DMS153 treated with DMSO at 0.1 percent for 48 hours (cell line): ENCODE measurements around the gene GRAP2.
"Not testable (repeated sequence)": the region's sequence is repeated elsewhere in the genome, so short reads cannot be mapped to it uniquely, and the experiment has no call there.

Source experiments
- DNase-seq: peaks from one replicate; lab custom pipeline; 2025; ENCODE audit not compliant: unreplicated experiment; lab: John Stamatoyannopoulos, UW

Gene GRAP2

DNA sequence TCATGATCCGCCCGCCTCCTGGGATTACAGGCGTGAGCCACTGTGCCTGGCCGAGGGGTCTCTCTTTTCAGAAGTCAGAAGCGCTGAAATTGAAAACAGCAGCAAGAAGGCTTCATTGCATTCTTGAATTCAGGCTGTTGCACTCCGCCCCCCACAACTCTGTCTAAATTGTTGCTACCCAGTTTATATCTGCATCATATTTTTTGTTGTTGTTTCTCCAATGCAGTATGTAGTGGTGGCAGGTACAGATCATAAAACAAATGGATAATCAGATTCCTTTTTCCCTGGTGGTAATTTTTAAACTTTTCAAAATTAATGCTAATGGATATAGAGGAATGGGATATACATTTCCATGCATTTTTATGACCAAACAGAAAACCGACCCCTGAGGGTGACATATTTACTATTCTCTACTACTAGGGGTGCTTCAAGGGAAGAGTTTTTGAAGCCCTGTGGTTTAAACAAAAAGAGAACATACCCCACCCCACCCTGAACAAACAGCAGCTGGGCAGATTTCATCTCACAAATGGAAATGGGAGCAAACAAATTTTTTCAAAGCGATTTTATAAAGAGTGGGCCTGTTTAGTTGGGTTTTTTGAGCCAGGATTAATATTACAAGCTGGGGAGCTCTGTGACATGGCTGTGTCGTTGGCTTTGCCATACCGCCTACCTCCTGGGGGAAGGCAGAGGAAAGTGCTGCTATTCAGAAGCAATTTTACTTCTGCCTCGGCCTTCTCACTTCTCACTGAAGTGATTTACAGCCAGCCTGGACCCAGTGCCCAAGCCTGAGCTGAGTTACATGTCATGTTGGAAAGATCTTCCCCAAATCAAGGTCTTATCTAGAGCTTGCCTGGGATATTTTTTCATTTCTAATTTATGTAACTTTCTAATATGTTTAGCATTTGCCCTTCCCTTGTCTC, 43.3 kb downstream of the GRAP2 start:
- DNase-seq, result no peak

DNA sequence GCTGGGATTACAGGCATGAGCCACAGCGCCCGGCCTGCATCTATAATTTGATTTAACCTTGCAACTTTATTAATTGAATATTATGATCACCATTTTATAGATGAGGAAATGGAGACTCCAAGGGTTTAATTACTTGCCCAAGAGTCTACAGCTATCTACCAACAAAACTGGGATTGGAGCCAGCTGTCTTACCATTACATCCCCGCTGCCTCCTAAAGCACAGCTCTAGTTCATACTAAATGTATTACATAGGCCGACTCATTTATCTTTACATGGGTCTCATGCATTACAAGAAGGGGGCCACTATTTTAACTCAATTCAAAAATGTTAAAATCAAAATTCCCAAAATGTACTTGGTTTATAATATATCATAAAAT, 45.2 kb downstream of the GRAP2 start:
- DNase-seq, result no peak

DNA sequence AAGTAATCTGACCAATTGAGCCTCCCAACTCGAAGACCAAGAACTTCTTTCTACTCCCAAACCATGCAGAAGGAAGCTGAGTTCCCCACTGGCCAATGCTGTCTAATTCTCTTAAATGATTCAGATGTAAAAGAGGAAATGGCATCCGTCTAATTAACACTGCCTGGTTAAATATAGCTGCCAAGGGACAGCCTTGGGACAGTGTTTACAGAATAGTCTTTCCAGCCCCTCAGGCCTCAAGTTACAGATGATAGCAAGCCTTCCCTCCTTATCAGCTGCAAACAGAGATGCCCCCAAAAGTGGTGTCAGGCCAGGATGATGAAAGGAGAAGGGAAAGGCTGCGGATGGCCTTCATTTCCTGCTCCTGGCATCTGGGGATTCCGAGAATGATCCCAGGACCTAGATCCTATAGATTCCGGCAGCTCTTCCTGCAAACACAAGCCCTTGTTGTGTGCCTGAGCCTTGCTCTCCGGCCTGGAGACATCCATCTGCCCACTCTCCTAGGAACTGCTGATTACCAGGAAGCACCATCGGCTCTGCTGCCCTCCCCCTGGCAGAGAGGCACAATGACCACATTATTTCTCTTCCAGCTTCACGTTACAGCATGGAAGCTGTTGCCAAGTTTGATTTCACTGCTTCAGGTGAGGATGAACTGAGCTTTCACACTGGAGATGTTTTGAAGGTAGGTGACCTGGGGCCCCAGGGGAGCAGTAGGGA, 45.8 kb downstream of the GRAP2 start:
- DNase-seq, result peak; percentile 75

DNA sequence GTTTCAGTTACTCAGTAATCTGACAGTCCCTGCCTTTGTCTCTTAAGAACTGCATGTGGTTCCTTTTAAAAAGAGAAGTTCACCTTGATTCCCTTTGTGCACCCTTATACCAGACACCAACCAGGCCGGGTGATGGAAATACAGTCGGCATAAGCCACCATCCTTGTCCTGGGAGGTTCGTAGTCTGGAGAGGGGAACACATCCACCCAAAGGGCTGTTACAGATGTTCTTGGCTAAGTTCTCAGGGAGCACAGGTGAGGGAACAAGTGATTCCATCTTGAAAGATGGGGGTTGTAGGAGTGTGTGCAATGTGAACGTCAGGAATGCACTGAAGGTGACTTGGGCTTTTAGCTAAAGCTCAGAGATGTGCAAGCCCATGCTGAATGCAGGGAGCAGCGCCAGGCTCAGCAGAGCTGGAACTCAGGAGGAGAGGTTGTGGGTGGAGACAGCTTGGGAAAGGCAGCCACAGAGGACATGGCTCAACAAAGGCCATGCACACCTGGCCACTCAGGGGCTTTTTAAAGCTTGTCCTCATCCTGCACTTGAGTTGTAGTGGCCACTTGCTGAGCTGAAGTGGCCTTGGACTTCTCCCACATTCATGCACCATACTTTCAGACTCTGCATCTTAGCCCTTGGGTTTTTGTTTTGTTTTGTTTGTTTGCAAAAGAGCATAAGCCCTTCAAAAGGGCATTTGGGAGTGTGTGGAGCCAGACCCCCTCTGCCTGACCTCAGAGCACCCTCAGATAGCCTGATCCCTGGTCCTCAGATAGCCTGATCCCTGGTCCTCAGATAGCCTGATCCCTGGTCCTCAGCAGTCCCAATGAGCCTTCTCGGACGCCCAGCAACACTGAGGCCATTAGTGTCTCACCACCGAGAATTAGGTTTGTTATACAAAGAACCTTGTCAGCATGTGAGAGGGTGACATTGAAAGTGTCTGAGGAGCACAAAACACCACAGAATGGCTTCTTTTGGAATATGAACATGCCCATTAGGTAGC, 46.6 kb downstream of the GRAP2 start:
- peak; percentile 48 for DNase-seq

DNA sequence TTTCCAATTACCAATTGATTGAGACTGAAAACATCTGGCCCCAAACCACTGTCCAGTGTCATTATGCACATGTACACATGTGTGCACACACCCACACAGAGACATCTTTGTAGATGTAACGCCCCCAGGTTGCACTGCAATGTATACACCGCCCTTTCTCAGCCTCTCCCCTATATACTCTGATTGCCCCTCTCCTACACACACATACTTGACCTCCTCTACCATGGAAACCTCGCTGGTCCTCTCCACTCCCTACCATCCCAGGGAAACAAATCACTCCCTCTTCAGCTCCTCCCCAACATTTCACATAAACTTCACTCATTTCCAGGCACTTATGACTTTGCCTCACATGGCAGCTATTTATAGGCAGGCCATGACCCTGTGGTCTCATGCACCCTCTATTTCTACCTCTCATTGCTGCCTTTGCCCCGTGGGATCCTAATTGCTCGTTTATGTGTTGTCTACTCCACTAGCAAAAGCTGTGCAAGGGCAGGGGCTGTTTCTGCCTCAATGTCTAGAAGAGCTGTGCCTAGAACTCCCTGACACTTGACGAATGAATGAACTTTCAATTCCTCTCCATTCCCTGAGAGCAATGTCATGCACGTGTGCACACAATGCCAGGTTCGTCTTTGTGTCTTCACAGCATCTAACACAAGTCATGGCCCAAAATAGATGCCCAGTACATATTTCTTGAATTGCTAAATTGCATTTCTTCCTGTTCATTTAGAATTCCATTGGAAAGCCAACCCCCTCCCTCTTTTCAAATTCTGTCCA, 49.3 kb downstream of the GRAP2 start:
- DNase-seq, result no peak

DNA sequence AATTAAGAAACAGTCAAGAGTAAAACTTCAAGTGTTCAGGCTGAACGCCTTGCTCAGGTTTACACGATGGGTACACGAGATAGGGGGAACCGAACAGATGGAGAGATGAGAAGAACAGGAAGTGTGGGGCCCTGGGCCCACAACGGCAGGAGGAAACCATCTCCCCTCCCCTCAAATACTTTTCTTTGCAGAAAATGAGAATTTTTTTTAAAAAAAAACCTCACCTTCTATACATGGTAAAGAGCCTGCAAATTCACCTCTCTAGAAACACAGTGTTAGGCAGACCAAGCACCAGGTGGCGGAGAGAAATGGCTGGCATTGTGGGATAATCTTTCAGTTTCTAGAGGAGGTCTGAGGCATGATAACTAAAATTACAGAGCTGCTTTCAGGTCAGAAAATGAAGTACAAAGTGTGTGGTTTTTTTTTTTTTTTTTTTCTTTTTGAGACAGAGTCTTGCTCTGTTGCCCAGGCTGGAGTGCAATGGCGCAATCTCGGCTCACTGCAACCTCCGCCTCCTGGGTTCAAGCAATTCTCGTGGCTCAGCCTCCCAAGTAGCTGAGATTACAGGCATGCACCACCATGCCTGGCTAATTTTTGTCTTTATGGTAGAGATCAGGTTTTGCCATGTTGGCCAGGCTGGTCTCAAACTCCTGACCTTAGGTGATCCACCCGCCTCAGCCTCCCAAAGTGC, 50.9 kb downstream of the GRAP2 start:
- not testable (repeated sequence) for DNase-seq

DNA sequence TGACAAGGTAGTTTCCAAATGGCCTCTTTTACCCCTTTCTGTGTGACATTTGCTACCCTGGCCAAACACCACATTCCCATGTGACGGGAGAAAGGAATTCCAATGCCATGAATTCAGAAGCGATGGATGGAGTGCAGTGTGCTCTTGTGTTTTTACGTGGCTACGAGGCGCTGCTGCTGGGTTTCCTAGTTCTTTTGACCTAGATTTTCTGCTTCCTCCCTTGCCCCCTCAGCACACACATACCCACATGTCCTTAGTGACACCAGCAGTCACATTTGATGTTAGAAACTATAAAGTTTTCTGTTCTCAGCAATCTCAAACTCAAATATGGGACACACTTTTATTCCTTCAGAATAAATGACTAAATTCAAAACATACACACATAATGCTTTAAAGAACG, 51.5 kb downstream of the GRAP2 start:
- no peak for DNase-seq

DNA sequence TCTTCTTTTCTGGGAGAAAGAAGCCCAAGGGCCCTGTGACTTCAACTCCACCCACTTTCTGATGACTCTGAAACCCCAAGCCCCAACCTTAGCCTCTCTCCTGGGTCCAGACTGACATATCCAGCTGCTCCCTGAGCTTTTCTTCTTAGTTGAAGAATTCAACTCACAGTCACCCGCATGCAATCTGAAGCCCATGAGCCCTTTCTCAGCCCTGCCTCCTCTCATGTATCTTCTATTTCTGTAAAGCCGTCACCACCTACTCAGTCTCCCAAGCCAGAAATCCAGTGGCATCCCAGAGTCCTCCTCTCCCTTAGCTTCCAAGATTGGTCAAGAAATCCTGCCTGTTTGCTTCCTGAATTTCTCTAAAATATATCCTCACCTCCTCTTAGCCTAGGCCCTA, 52.2 kb downstream of the GRAP2 start:
- no peak for DNase-seq

DNA sequence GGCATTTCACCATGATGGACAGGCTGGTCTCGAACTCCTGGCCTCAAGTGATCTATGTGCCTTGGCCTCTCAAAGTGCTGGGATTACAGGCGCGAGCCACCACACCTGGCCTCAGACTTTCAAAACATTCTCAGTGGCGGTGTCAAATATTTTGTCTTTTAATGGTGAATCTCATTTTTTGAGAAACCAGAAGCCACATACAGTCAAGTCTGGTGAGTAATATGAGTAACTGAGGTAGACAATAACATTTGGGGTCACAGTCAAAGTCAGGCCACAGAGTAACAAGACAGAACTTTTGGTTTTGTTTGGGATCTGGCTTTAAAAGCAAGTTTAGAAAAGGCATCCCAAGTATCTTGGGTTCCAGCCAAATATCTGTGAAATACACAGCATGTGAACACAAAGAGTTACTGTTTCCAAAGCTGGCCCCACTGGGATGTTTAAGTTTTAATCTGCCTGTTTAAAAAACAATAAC, 53.7 kb downstream of the GRAP2 start:
- DNase-seq, result no peak

DNA sequence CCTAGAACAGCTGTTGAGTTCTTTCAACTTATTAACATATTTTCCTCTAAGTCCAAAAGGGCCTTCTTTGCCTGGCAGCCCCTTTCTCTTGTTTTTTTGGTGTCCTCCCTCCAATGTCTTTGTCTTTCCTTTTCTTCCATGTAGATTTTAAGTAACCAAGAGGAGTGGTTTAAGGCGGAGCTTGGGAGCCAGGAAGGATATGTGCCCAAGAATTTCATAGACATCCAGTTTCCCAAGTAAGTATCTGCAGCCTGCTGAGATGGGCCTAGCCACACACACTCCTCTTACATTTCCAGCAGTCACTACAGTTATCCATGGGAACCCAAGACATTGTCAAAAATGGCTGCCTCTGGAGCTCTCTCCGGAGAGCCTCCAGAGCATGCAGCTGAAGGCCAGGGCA, 54.8 kb downstream of the GRAP2 start:
- no peak for DNase-seq

DNA sequence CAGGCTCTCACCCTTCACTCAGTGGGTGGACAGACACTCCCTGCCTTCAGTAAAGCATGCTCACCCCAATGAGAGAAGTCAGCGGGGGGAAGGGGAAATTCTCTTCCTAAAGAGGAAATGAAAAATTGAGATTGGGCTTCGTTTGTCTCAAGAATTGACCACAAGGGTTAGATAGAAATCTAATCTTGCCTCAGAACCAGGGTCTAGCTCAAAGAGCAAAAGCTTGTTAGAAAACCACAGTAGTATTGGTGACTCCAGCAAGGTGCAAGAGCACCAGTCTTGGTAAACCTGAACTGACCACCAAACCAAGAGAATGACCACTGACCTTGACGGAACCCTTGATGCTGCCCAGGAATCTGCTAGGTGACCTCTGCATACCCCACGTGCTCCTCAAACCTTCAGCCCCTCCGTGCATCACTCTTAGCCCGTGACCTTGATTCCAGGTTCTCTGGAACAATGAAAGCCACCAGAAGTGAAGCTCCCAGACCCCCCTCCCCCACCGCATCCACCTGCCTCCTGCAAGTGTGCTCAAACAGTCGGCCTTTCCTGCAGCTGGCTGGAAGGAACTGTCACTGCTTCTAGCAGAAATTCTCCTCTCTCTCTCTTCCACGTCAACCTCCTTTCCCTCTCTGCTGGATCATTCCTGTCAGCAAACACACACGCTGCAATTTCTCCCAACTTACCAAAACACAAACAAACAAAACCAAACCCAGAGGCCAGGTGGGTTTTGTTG, 56.2 kb downstream of the GRAP2 start:
- no peak for DNase-seq

DNA sequence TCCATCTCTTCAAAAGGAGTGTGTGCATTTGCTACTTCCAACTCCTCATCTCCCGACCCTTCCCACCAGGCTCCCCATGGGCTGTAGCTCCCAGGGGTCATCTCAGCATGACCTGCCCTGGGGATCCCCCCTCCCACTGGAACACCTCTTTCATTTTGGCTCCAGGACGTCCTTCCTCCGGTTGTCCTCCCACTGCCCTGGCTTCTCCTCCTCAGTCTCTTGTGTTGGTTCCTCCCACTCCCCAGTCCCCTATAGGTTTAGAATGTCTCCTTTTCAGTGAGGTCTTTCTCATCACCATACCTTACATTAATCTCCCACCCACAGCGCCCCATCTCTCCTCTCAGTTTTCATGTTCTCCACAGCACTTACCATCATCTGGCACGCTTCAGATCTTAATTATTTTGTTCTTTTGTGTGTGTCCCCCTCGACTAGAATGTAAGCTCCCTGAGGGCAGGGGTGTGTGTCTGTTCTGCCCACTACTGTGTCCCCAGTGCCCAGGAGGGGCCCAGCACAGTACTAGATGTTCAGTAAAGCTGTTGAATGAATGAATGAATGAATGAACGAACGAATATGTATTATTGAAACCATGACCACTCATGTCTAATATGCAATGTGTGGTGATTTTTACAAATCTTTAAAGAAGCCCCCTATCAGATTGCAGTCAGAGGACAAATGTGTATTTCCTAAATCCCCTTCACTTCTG, 57.3 kb downstream of the GRAP2 start:
- DNase-seq, result no peak

DNA sequence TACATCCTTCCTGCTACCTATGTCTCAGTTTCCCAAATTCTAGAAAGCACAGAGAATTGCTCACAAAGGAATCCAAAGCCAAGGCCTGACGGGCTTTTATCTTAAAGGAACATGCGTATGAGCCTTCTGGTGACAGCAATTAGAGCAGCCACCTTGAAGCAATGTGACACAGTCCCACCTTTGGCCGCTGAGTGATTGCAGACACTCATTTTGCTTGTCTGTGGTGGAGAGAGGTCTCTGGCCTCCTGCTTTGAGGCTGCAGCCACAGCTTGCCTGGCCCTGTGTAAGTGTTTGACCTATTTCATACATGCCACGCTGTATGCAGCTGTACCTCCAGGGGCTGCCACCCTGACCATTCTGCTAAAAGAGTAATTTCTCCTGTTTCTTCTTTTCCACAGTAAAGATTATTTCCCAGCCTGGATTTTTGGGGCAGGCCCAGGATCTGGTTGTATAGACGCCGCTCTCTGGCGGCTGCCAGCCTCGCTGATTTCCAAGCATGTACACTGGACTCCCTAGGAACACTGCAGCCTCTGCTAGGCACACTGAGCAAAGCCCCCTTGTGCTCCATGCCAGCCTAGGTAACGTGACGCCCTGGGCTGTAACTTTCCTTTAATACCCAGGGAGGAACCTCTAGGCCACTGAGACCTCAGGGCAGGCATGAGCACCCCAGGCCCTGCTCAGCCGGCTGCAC, 58.2 kb downstream of the GRAP2 start:
- no peak for DNase-seq

DNA sequence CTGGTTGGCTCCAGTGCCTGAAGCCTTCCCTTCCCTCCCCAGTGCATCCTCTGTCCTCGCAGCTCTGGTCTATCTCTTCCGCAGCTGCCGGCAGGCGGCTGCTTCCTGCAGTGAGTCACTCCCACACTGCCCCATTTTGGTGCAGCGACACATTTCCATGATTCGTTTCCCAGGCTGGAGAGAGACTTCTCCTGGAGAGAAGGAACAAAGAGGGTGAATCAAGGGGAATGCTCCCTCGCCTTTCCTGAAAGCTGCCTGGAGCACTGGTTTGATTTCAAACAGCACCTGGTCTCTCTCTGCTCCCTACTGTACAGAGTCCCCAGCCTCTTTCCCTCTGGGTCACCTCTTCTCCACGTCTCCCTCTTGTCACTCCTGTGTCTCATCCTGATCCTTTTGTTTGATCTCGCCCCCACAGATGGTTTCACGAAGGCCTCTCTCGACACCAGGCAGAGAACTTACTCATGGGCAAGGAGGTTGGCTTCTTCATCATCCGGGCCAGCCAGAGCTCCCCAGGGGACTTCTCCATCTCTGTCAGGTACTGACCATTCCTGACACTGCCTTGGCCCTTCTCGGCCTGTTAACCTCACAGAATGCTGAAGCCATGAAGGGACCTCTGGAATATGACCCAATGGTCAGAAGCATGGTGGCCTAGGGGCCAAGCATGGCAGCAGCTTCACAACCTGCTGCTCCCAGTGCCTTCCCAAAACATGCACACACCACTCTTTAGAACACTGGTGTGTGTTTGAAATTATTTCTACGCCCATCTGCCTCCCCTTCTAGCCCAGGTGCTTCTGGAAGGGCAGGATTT, 59.0 kb downstream of the GRAP2 start, which contains the start of gene TMA7B:
Gene TMA7B (plus strand): TSS at position 758 of the 808 bp plus-strand sequence. CDS start 3,978 bp downstream, outside the sequence.
- DNase-seq, result no peak

DNA sequence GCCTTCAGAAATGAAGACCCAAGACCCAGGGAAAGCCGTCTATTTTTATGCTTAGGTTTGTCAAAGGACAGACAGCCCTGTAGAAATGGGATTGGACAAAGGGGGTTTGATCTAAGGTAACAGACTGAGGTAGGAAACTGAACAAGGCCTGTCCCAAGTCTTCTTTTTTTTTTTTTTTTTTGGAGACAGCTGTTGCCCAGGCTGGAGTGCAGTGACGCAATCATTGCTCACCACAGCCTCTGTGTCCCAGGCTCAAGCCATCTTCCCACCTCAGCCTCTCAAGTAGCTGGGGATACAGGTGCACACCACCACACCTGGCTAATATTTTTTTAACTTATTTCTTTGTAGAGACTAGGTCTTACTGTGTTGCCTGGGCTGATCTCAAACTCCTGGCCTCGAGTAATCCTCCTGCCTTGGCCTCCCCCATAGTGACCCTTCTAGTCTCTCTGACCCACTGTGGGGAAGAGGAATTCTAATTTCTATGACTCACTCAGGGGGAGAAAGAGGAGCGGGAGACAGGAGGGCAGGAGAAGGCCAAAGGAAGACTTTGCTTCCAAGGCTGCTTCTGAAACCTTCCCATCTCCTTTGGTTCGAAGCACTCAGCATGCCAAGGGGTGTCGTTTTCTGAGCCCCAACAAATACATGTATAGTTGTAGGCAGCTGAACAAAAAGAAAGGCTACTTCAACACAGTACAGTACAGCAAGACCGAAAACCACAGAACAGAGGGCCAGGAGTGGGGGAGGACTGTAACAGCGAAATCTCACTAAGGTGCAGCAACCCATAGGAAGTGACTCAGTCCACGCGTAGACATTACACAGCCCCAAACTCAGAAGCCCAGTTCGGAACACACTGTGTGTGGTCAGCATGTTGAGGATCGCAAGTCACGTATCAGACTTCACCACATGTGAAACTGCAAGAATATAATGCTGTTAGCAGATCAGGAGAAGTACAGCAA, 60.2 kb downstream of the GRAP2 start:
- DNase-seq, result no peak

DNA sequence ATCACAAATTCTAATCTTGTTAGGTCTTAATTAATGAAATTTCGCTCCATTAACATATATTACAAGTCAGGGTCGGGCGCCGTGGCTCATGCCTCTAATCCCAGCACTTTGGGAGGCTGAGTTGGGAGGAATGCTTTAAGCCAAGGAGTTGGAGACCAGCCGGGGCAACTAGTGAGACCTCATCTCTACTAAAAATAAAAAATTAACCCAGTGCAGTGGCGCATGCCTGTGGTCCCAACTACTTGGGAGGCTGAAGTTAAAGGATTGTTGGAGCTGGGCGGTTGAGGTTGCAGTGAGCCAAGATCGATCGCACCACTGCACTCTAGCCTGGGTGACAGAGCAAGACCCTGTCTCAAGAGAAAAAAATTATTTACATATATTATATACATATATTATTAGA, 61.2 kb downstream of the GRAP2 start:
- no peak for DNase-seq
